GM12874 (cell line): Measurements from ENCODE around the gene ATP5PB.

Source experiments
- TF ChIP-seq, protein P1 (sequence below): IDR thresholded peaks from 2 replicates; pipeline ENCODE4 v1.5.1; 2011; ENCODE audit warnings: low read depth, mild to moderate bottlenecking, control low read depth, low read length, moderate library complexity; ENCODE audit not compliant: insufficient read depth

The ATP5PB gene

DNA sequence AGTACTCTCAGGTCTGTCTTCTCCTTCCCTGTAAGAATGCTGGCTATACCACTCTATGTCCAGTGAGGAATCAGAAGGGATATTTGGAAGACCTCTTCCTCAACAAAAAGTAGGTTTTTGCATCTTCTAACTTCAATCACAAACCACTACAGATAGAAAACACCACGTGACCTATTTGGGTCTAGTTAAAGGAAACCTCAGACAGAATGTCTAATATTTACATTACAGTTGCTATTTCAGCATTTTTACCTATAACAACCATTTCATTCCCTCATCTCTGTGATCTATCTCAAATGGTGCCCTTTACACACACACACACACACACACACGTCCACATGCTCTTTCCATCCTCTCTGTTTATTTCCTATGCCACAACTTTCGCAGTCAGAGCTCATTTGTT, 62.1 kb downstream of the ATP5PB start:
- TF ChIP-seq, protein P1, sequence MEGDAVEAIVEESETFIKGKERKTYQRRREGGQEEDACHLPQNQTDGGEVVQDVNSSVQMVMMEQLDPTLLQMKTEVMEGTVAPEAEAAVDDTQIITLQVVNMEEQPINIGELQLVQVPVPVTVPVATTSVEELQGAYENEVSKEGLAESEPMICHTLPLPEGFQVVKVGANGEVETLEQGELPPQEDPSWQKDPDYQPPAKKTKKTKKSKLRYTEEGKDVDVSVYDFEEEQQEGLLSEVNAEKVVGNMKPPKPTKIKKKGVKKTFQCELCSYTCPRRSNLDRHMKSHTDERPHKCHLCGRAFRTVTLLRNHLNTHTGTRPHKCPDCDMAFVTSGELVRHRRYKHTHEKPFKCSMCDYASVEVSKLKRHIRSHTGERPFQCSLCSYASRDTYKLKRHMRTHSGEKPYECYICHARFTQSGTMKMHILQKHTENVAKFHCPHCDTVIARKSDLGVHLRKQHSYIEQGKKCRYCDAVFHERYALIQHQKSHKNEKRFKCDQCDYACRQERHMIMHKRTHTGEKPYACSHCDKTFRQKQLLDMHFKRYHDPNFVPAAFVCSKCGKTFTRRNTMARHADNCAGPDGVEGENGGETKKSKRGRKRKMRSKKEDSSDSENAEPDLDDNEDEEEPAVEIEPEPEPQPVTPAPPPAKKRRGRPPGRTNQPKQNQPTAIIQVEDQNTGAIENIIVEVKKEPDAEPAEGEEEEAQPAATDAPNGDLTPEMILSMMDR: no peak
